ENCODE results near the gene CHN2.

DNA sequence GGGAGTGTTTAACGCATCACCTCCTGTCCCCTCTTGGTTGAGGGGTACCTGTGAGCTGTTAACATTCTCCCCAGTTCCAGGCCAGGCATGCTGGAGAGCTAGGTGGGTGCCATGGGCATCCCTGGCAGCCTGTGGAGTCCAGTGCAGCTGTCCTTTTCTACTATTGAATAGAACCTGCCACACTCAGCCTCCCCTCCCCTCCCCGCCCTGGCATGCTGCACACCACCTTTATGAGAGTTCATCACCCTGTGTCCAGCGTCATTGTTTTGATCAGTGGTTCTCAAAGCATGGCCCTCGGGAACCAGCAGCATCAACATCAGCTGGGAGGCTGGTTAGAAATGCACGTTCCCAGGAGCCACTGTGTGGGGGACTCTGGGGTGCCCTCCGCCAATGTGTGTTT is 211.8 kb downstream of the CHN2 start:
- TF ChIP-seq, protein P1, sequence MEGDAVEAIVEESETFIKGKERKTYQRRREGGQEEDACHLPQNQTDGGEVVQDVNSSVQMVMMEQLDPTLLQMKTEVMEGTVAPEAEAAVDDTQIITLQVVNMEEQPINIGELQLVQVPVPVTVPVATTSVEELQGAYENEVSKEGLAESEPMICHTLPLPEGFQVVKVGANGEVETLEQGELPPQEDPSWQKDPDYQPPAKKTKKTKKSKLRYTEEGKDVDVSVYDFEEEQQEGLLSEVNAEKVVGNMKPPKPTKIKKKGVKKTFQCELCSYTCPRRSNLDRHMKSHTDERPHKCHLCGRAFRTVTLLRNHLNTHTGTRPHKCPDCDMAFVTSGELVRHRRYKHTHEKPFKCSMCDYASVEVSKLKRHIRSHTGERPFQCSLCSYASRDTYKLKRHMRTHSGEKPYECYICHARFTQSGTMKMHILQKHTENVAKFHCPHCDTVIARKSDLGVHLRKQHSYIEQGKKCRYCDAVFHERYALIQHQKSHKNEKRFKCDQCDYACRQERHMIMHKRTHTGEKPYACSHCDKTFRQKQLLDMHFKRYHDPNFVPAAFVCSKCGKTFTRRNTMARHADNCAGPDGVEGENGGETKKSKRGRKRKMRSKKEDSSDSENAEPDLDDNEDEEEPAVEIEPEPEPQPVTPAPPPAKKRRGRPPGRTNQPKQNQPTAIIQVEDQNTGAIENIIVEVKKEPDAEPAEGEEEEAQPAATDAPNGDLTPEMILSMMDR (conservative IDR thresholded peaks at IDR 0.05; ENCODE audit: low read depth, low read length): no peak
- TF ChIP-seq EZH2 (IDR thresholded peaks at IDR 0.05; ENCODE audit: borderline replicate concordance, low read depth, low read length, poor library complexity, severe bottlenecking): no peak

All from A673 (cell line).